IMR-90 (cell line): ENCODE data around the gene MCTP2. TPM values are rescaled to one million over a fixed set of nuclear protein-coding genes. Genes with fewer than 3 reads are reported as not detected.

Experiments used
- ATAC-seq: fragments of 200-7000 bp; cut with Tn5 transposase; 2 replicates; pipeline ENCODE4 v1.9.1; 2020; ENCODE audit warnings: low read depth, mild to moderate bottlenecking, moderate library complexity
- BruUV-seq: library from RNA; stranded (reverse); fragments of 400-500 nt; replicated peaks from 2 replicates; lab custom pipeline; 2021; lab: Mats Ljungman, UMichigan
- CTCF ChIA-PET: fragments of 300-600 bp; formaldehyde crosslinking; extraction: SDS; loops from one replicate; lab custom pipeline; 2021; ENCODE audit warnings: antibody characterized with exemption; lab: Yijun Ruan, JAX
- POLR2A ChIA-PET: fragments of 300-600 bp; sonication (Branson Sonifier 250); formaldehyde crosslinking; loops from one replicate; lab custom pipeline; 2022; ENCODE audit warnings: antibody characterized with exemption; ENCODE audit not compliant: unreplicated experiment; lab: Charles Lee
- DNase-seq: peaks from one replicate; pipeline ENCODE4 v3.0.0; 2013
- H2AFZ ChIP-seq: replicated peaks from 2 replicates; pipeline ENCODE3; 2013; ENCODE audit warnings: low read length, mild to moderate bottlenecking; ENCODE audit not compliant: poor library complexity
- H2AK5ac ChIP-seq: 2 replicates; pipeline ENCODE4 v1.6.1; 2013; ENCODE audit warnings: low read depth, low read length, inconsistent platforms
- H2AK9ac ChIP-seq: replicated peaks from 2 replicates; pipeline ENCODE3; 2013; ENCODE audit warnings: mild to moderate bottlenecking, low read depth, low read length, moderate library complexity; ENCODE audit not compliant: poor library complexity
- H2BK120ac ChIP-seq: 2 replicates; pipeline ENCODE4 v1.6.1; 2013; ENCODE audit warnings: low read depth, low read length, inconsistent platforms
- H2BK15ac ChIP-seq: 3 replicates; pipeline ENCODE4 v1.6.1; 2013; ENCODE audit warnings: low read depth, low read length, inconsistent platforms
- H2BK20ac ChIP-seq: 2 replicates; pipeline ENCODE4 v1.6.1; 2013; ENCODE audit warnings: low read depth, mild to moderate bottlenecking, inconsistent platforms, low read length, moderate library complexity
- H2BK5ac ChIP-seq: 2 replicates; pipeline ENCODE4 v1.6.1; 2013; ENCODE audit warnings: mild to moderate bottlenecking, low read depth, low read length, inconsistent platforms; ENCODE audit not compliant: poor library complexity, severe bottlenecking
- H3K14ac ChIP-seq: replicated peaks from 2 replicates; pipeline ENCODE4 v1.6.1; 2013; ENCODE audit warnings: low read depth, low read length, inconsistent platforms
- H3K18ac ChIP-seq: 2 replicates; pipeline ENCODE4 v1.6.1; 2013; ENCODE audit warnings: low read depth, low read length, control low read depth
- H3K23ac ChIP-seq: 2 replicates; pipeline ENCODE4 v1.6.1; 2013; ENCODE audit warnings: low read depth, low read length, inconsistent platforms
- H3K27ac ChIP-seq: 2 replicates; pipeline ENCODE4 v1.5.1; 2013; ENCODE audit warnings: mild to moderate bottlenecking, control low read depth, low read length; ENCODE audit not compliant: insufficient read depth
- H3K27me3 ChIP-seq: 2 replicates; pipeline ENCODE4 v1.6.1; 2013; ENCODE audit warnings: low read length; ENCODE audit not compliant: control insufficient read depth, insufficient read depth
- H3K36me3 ChIP-seq: 2 replicates; pipeline ENCODE4 v1.6.1; 2013; ENCODE audit warnings: low read length, mixed read lengths; ENCODE audit not compliant: control insufficient read depth, insufficient read depth
- H3K4ac ChIP-seq: 2 replicates; pipeline ENCODE4 v1.6.1; 2013; ENCODE audit warnings: low read depth, low read length, inconsistent platforms
- H3K4me1 ChIP-seq: 2 replicates; pipeline ENCODE4 v1.6.1; 2013; ENCODE audit warnings: low read length, mixed read lengths; ENCODE audit not compliant: control insufficient read depth, insufficient read depth
- H3K4me2 ChIP-seq: 2 replicates; pipeline ENCODE4 v1.6.1; 2013; ENCODE audit warnings: low read depth, mild to moderate bottlenecking, control low read depth, low read length, moderate library complexity
- H3K4me3 ChIP-seq: 2 replicates; pipeline ENCODE4 v1.5.1; 2013; ENCODE audit warnings: low read depth, mild to moderate bottlenecking, control low read depth, low read length, moderate library complexity; ENCODE audit not compliant: insufficient read depth
- H3K56ac ChIP-seq: 2 replicates; pipeline ENCODE4 v1.6.1; 2013; ENCODE audit warnings: low read length, inconsistent platforms; ENCODE audit not compliant: insufficient read depth; ENCODE audit errors: extremely low read depth
- H3K79me1 ChIP-seq, 2 experiments: 2 replicates each; pipeline ENCODE4 v1.6.1; 2013; ENCODE audit warnings: low read length in 2 of 2, inconsistent platforms in 1 of 2, low read depth in 1 of 2
- H3K9ac ChIP-seq: 2 replicates; pipeline ENCODE4 v1.6.1; 2013; ENCODE audit warnings: low read depth, low read length, control low read depth
- H3K9me1 ChIP-seq: 2 replicates; pipeline ENCODE4 v1.6.1; 2013; ENCODE audit warnings: low read length, inconsistent platforms; ENCODE audit not compliant: insufficient read depth
- H3K9me3 ChIP-seq: 2 replicates; pipeline ENCODE4 v1.6.1; 2013; ENCODE audit warnings: low read length; ENCODE audit not compliant: control insufficient read depth, insufficient read depth
- H4K20me1 ChIP-seq: 2 replicates; pipeline ENCODE4 v1.6.1; 2013; ENCODE audit warnings: low read length, inconsistent platforms; ENCODE audit not compliant: insufficient read depth
- H4K5ac ChIP-seq: 2 replicates; pipeline ENCODE4 v1.6.1; 2013; ENCODE audit warnings: mild to moderate bottlenecking, low read depth, low read length, control low read depth
- H4K8ac ChIP-seq, 2 experiments: 2 replicates each; pipeline ENCODE4 v1.6.1; 2013; ENCODE audit warnings: low read depth in 2 of 2, low read length in 2 of 2, control low read depth in 1 of 2, inconsistent platforms in 1 of 2
- H4K91ac ChIP-seq: 2 replicates; pipeline ENCODE4 v1.6.1; 2013; ENCODE audit warnings: low read depth, low read length, inconsistent platforms; ENCODE audit not compliant: insufficient read depth
- BHLHE40 ChIP-seq: fragments of 150-350 bp; IDR thresholded peaks from 2 replicates; pipeline ENCODE4 v1.6.1; 2016; ENCODE audit warnings: mild to moderate bottlenecking, low read depth, low read length
- CEBPB ChIP-seq: IDR thresholded peaks from 2 replicates; pipeline ENCODE4 v1.6.1; 2012; ENCODE audit warnings: low read depth, low read length, improper control_type of control experiment
- CHD1 ChIP-seq: IDR thresholded peaks from 2 replicates; pipeline ENCODE4 v1.6.1; 2012; ENCODE audit warnings: low read depth, low read length, improper control_type of control experiment
- FOS ChIP-seq: fragments of 150-350 bp; IDR thresholded peaks from 2 replicates; pipeline ENCODE4 v1.6.1; 2016; ENCODE audit warnings: low read depth, low read length
- MAFK ChIP-seq: IDR thresholded peaks from 2 replicates; pipeline ENCODE4 v1.6.1; 2012; ENCODE audit warnings: low read depth, low read length, improper control_type of control experiment
- MAZ ChIP-seq: IDR thresholded peaks from 2 replicates; pipeline ENCODE4 v1.6.1; 2012; ENCODE audit warnings: low read depth, mild to moderate bottlenecking, low read length, improper control_type of control experiment, moderate library complexity, borderline replicate concordance
- MXI1 ChIP-seq: IDR thresholded peaks from 2 replicates; pipeline ENCODE4 v1.6.1; 2012; ENCODE audit warnings: low read depth, mild to moderate bottlenecking, low read length, moderate library complexity, borderline replicate concordance
- NFE2L2 ChIP-seq: fragments of 150-350 bp; IDR thresholded peaks from 2 replicates; pipeline ENCODE4 v1.6.1; 2016; ENCODE audit warnings: low read depth, mild to moderate bottlenecking, low read length
- POLR2A ChIP-seq: IDR thresholded peaks from 2 replicates; pipeline ENCODE4 v1.6.1; 2012; ENCODE audit warnings: mild to moderate bottlenecking, low read depth, low read length
- RAD21 ChIP-seq: IDR thresholded peaks from 2 replicates; pipeline ENCODE4 v1.6.1; 2012; ENCODE audit warnings: low read length, improper control_type of control experiment
- RCOR1 ChIP-seq: IDR thresholded peaks from 2 replicates; pipeline ENCODE4 v1.6.1; 2012; ENCODE audit warnings: mild to moderate bottlenecking, low read length, improper control_type of control experiment; ENCODE audit not compliant: insufficient replicate concordance
- RFX5 ChIP-seq: IDR thresholded peaks from 2 replicates; pipeline ENCODE4 v1.8.0; 2012; ENCODE audit warnings: low read depth, mild to moderate bottlenecking, low read length, moderate library complexity
- SMC3 ChIP-seq: fragments of 150-350 bp; IDR thresholded peaks from 2 replicates; pipeline ENCODE4 v1.6.1; 2016; ENCODE audit warnings: low read depth, mild to moderate bottlenecking, antibody characterized with exemption, low read length, moderate library complexity
- WGBS, 2 experiments: methylation state at CpG; one replicate each; pipeline versions ENCODE4 v1.1.5 to v1.1.7; 2013; ENCODE audit warnings: missing lambda C conversion rate in 2 of 2; ENCODE audit not compliant: insufficient read length in 1 of 2; ENCODE audit errors: extremely low coverage in 2 of 2; 5-methylcytosine and 5-hydroxymethylcytosine counted together
- dilution Hi-C: fragments of 300-500 bp; cut with HindIII; formaldehyde crosslinking; loops from one replicate; pipeline ENCODE4 v1.14.3; 2018; ENCODE audit warnings: low sequenced_read_pairs; ENCODE audit not compliant: unreplicated experiment
- in situ Hi-C: fragments of 300-500 bp; cut with MboI; formaldehyde crosslinking; loops from 3 replicates; pipeline ENCODE4 v1.14.3; 2019; ENCODE audit warnings: low sequenced_read_pairs, inconsistent platforms, mixed read lengths
- intact Hi-C: fragments of 100-400 bp; cut with micrococcal nuclease; formaldehyde crosslinking; loops from 2 replicates; pipeline ENCODE4 v1.10.0; 2022
- polyA plus RNA-seq, 3 experiments: library from polyadenylated mRNA; depleted of rRNA; stranded (reverse); fragments of >200 nt; gene quantifications; 2 replicates each; pipeline ENCODE4 v1.2.3, GENCODE V29; 2012; ENCODE audit warnings: low replicate concordance in 1 of 3
- total RNA-seq: library from RNA; depleted of rRNA; stranded (reverse); fragments of >200 nt; gene quantifications from 2 replicates; pipeline ENCODE4 v1.2.3, GENCODE V29; 2012
- TF ChIP-seq, protein P1 (sequence below): conservative IDR thresholded peaks from 2 replicates; pipeline ENCODE4 v1.5.1; 2012; ENCODE audit warnings: mild to moderate bottlenecking, low read depth, low read length, improper control_type of control experiment
- TF ChIP-seq, protein P2 (sequence below): fragments of 150-350 bp; IDR thresholded peaks from 2 replicates; pipeline ENCODE4 v1.6.1; 2016; ENCODE audit warnings: low read depth, mild to moderate bottlenecking, low read length, moderate library complexity, borderline replicate concordance
- TF ChIP-seq, protein P3 (sequence below): fragments of 150-350 bp; IDR thresholded peaks from 2 replicates; pipeline ENCODE4 v1.6.1; 2017; ENCODE audit warnings: mild to moderate bottlenecking, antibody characterized with exemption, low read length, low read depth

The MCTP2 gene
- total and polyA plus RNA-seq, 2 of the 4 experiments (the other 2 are of a cell fraction) = 5.1 to 9.9 TPM

DNA sequence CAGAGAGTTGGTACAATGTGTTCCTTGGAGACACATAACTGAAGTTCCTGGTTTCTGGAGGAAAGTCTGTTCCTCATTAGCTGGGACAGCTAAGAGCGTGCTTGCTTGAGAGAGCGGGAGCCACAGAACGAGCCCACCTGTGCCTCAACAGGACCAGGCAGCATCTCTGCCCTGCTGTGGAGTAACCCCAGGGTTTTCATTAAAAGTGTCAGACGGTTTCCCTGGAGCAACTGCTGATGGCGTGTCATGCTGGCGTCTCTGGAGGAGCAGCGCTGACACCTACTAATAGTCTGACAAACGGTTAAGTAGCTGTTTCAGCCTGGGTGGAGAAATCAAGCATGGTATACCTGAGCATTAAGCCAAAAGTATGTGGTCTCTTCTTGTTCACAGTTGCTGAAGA is 150.0 kb downstream of the MCTP2 start:
- no peak overlapping the region for H4K5ac ChIP-seq
- no peaks in the 10 kb centered on the region for H4K20me1 ChIP-seq
- ChIA-PET CTCF (no interaction called here), POLR2A (no interaction called here)
- intact Hi-C loops (no loop called here), dilution Hi-C loops (no loop called here), in situ Hi-C loops (no loop called here)
- no peak overlapping the region for H3K14ac ChIP-seq
- no peaks in the 10 kb centered on the region for H3K4me1 ChIP-seq
- no peak overlapping the region for H3K27ac ChIP-seq
- no peaks in the 10 kb centered on the region for H3K9me1 ChIP-seq
- H3K79me1 ChIP-seq = no peaks in the 10 kb centered on the region
- no peak overlapping the region for H3K4me3 ChIP-seq
- TF ChIP-seq FOS (no peak), BHLHE40 (no peak), CHD1 (no peak), CEBPB (no peak), MAFK (no peak), MAZ (no peak), RCOR1 (no peak), RAD21 (no peak), MXI1 (no peak), SMC3 (no peak), RFX5 (no peak), POLR2A (no peak), NFE2L2 (no peak)
- TF ChIP-seq, protein P1, sequence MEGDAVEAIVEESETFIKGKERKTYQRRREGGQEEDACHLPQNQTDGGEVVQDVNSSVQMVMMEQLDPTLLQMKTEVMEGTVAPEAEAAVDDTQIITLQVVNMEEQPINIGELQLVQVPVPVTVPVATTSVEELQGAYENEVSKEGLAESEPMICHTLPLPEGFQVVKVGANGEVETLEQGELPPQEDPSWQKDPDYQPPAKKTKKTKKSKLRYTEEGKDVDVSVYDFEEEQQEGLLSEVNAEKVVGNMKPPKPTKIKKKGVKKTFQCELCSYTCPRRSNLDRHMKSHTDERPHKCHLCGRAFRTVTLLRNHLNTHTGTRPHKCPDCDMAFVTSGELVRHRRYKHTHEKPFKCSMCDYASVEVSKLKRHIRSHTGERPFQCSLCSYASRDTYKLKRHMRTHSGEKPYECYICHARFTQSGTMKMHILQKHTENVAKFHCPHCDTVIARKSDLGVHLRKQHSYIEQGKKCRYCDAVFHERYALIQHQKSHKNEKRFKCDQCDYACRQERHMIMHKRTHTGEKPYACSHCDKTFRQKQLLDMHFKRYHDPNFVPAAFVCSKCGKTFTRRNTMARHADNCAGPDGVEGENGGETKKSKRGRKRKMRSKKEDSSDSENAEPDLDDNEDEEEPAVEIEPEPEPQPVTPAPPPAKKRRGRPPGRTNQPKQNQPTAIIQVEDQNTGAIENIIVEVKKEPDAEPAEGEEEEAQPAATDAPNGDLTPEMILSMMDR = no peak
- TF ChIP-seq, protein P2, sequence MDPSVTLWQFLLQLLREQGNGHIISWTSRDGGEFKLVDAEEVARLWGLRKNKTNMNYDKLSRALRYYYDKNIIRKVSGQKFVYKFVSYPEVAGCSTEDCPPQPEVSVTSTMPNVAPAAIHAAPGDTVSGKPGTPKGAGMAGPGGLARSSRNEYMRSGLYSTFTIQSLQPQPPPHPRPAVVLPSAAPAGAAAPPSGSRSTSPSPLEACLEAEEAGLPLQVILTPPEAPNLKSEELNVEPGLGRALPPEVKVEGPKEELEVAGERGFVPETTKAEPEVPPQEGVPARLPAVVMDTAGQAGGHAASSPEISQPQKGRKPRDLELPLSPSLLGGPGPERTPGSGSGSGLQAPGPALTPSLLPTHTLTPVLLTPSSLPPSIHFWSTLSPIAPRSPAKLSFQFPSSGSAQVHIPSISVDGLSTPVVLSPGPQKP = no peak
- TF ChIP-seq, protein P3, sequence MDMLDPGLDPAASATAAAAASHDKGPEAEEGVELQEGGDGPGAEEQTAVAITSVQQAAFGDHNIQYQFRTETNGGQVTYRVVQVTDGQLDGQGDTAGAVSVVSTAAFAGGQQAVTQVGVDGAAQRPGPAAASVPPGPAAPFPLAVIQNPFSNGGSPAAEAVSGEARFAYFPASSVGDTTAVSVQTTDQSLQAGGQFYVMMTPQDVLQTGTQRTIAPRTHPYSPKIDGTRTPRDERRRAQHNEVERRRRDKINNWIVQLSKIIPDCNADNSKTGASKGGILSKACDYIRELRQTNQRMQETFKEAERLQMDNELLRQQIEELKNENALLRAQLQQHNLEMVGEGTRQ = no peak
- no peak overlapping the region for H2AFZ ChIP-seq
- H3K27me3 ChIP-seq = no peaks in the 10 kb centered on the region
- WGBS, 2 experiments = 67% methylated on average over 4 of the region's 8 CpGs; no CpG with 5 or more reads in 1 of the 2 experiments
- no peak overlapping the region for H3K9ac ChIP-seq
- ATAC-seq = no peak
- no peak overlapping the region for H3K18ac ChIP-seq
- H2BK5ac ChIP-seq = no peak overlapping the region
- H3K56ac ChIP-seq = no peak overlapping the region
- no peak overlapping the region for H2AK9ac ChIP-seq
- no peak overlapping the region for H3K23ac ChIP-seq
- no peak for DNase-seq
- H3K36me3 ChIP-seq = no peaks in the 10 kb centered on the region
- no peaks in the 10 kb centered on the region for H3K9me3 ChIP-seq
- H2BK15ac ChIP-seq = no peak overlapping the region
- H2AK5ac ChIP-seq = no peak overlapping the region
- H2BK120ac ChIP-seq = no peak overlapping the region
- H4K8ac ChIP-seq = no peak overlapping the region
- H2BK20ac ChIP-seq = no peak overlapping the region
- no peak overlapping the region for H3K4ac ChIP-seq
- H3K4me2 ChIP-seq = no peak overlapping the region
- BruUV-seq = no TSS peak
- no peak overlapping the region for H4K91ac ChIP-seq
